ENCODE measurements around the gene AIP.

Gene AIP

GRCh38 chr11:67534070-67534679, 51.3 kb downstream of the AIP start:
- DNase-seq (ENCODE audit: low read depth in 2 of 2): no peak

GRCh38 chr11:67535561-67535960, 52.7 kb downstream of the AIP start:
- no peak for DNase-seq (ENCODE audit: low read depth in 2 of 2)

GRCh38 chr11:67538306-67538705, 55.5 kb downstream of the AIP start:
- no peak for DNase-seq (ENCODE audit: low read depth in 2 of 2)

- no peak for DNase-seq (ENCODE audit: low read depth in 2 of 2)
Observed at GRCh38 chr11:67538823-67539505, 56.1 kb downstream of the AIP start.

GRCh38 chr11:67539550-67539949, 56.7 kb downstream of the AIP start:
- DNase-seq (ENCODE audit: low read depth in 2 of 2): no peak
